ENCODE results near the gene FAHD2B.
"Not testable (repeated sequence)": the region's sequence is repeated elsewhere in the genome, so short reads cannot be mapped to it uniquely, and the experiment has no call there.

FAHD2B gene, protein sequence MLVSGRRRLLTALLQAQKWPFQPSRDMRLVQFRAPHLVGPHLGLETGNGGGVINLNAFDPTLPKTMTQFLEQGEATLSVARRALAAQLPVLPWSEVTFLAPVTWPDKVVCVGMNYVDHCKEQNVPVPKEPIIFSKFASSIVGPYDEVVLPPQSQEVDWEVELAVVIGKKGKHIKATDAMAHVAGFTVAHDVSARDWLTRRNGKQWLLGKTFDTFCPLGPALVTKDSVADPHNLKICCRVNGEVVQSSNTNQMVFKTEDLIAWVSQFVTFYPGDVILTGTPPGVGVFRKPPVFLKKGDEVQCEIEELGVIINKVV

DNA sequence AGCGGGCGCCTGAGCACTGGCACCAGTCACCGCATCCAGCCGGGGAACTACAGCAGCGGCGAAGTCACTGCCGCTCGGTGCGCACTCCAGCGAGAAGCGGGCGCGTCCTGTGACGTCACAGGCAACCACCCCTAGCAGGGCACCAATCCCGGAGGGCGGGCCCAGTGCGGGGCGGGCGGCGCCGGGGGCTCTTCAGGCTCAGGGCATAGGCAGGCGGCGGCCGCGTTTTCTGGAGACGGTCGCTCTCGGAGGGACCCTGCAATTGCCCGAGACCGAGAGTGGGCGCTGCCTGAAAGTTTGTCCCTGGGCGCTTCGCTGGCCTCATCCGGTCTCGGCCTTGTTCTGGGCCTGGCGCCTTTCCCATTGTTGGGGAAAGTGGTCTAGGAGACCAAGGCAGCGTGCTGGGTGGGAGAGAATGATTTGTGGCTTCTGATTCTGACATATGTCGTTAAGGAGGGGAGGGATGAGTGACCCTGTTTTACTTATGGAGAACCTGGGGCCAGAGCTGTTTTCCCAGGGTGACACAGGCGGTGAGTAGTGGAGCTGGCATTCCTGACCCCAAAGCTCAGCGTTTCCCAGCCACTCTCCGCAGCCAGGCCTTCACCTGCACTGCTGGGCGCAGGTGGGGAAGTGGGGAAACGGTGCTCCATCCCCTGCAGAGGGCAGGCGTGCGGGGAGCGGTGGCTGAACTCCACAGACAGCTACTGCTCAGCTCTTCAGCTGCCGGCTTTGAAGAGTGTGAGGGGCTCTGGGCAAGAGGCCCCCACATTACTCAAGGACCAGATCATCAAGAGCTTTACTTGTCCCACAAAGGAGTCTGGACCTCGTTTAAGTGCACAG is at the start of gene FAHD2B:
FAHD2B (minus strand) TSS at position 111 of the 840 bp plus-strand sequence. CDS start 3,176 bp downstream, outside the sequence.
- peak within 1 kb of the TSS; percentile 30 for H3K4me3 ChIP-seq (replicated peaks; ENCODE audit: low read depth, low read length)
- not testable (repeated sequence) for DNase-seq (ENCODE audit: extremely low read depth, low read depth)

DNA sequence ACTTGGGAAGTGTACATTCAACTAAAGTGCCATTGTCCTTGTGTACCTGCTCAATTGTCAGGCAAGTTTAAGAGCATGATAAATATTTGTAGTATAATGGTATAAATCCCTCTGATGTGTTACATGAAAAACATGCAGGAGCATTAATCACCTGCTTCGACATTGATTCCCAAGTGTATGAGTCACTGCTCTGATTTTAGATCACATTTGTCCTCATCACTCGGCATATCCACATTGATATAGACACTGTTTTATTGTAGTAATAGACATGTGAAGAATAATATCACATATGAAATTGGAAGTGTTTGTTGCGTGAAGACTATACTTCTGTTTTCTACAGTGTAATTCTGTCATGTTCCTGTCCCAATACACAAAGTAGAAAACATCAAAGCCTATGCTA is 49.3 kb upstream of the FAHD2B start:
- DNase-seq (ENCODE audit: extremely low read depth, low read depth); H3K4me3 ChIP-seq (replicated peaks; ENCODE audit: low read depth, low read length): not testable (repeated sequence)

GRCh38 chr2:97129090-97129489 is 34.4 kb upstream of the FAHD2B start:
- DNase-seq (ENCODE audit: extremely low read depth, low read depth); H3K4me3 ChIP-seq (replicated peaks; ENCODE audit: low read depth, low read length): not testable (repeated sequence)

DNA sequence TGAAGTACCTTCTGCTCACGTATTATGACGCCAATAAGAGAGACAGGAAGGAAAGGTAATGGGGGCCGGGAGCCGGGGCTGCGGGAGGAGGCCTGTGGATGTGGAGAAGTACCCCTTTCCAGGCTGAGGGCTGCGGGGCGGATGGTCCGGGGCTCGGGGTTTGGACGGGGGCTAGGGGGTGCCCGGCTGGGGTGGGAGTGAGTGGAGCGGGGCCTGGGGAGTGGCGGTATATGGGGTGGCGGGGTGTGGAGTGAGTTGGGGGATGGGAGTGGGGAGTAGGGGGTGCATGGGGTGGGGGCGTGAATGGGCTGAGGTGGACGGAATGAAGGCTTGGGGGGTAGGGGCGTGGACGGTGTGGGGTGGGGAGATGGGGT is 19.2 kb upstream of the FAHD2B start:
- H3K4me3 ChIP-seq (replicated peaks; ENCODE audit: low read depth, low read length) = peak overlapping the region; percentile 55
- DNase-seq (ENCODE audit: extremely low read depth, low read depth) = not testable (repeated sequence)

- TF ChIP-seq CTCF (IDR thresholded peaks at IDR 0.05; ENCODE audit: low read depth, low read length, missing control alignments) = peak; percentile 49
- peak within 1 kb of the TSS; percentile 55 for H3K4me3 ChIP-seq (replicated peaks; ENCODE audit: low read depth, low read length)
- DNase-seq (ENCODE audit: extremely low read depth, low read depth) = peak; percentile 12
These were observed 18.6 kb upstream of the FAHD2B start, which contains the start of gene ANKRD36 for GRCh38 chr2:97113050-97113881. ANKRD36 (plus strand) TSS chr2:97113153; CDS start chr2:97113740, 587 bp downstream.

- peak overlapping the region; percentile 55 for H3K4me3 ChIP-seq (replicated peaks; ENCODE audit: low read depth, low read length)
- peak; percentile 2 for DNase-seq (ENCODE audit: extremely low read depth, low read depth)
- peak; percentile 59 for TF ChIP-seq CTCF (IDR thresholded peaks at IDR 0.05; ENCODE audit: low read depth, low read length, missing control alignments)
These were observed 17.8 kb upstream of the FAHD2B start for GRCh38 chr2:97112320-97113049.

GRCh38 chr2:97111246-97111645 is 16.6 kb upstream of the FAHD2B start:
- not testable (repeated sequence) for DNase-seq (ENCODE audit: extremely low read depth, low read depth); H3K4me3 ChIP-seq (replicated peaks; ENCODE audit: low read depth, low read length)

- not testable (repeated sequence) for H3K4me3 ChIP-seq (replicated peaks; ENCODE audit: low read depth, low read length); DNase-seq (ENCODE audit: extremely low read depth, low read depth)
These were observed 12.2 kb upstream of the FAHD2B start for GRCh38 chr2:97106878-97107277.

- DNase-seq (ENCODE audit: extremely low read depth, low read depth); H3K4me3 ChIP-seq (replicated peaks; ENCODE audit: low read depth, low read length): not testable (repeated sequence)
These were observed 4.2 kb upstream of the FAHD2B start for GRCh38 chr2:97098786-97099372.

GRCh38 chr2:97095661-97096060 is 979 bp upstream of the FAHD2B start:
- H3K4me3 ChIP-seq (replicated peaks; ENCODE audit: low read depth, low read length) = peak overlapping the region; percentile 30; the same call in 1 of the 2 replicates
- TF ChIP-seq CTCF (IDR thresholded peaks at IDR 0.05; ENCODE audit: low read depth, low read length, missing control alignments) = no peak
- DNase-seq (ENCODE audit: extremely low read depth, low read depth) = no peak

DNA sequence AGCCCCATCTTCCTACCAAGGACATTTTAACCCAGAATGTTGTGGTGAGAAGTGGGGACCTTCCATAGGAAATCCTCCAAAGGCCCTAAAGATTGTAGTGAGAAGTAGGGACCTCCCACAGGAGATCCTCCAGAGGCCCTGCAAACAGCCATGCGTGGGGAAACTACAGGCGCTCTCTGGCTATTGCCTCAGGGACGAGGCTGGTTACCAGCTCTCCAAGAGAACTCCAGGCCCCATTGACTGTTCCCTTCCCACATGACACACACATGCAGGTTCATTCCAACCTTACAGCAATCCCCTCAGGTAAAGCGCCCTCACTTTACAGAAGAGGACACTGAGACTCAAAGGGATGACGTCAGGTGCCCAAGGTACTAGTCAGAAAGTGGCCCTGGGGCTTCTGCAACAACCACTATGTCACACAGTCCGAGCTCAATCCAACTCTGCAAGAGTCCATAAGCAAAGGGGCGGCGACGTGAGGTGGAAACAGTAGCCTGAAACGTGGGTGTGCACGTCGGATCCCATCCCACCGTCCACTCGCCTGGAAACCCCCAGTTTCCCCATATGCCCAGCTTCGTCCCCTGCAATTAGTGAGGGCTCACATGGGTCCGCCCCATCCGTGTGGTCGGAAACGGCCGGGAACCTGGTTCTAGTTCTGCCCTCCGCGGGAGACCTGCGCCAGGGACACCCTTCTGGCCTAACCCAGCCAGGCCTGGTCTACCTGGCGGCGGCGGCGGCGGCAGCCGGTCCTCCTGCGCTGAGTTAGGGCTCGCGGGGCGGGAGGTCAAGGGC is 505 bp downstream of the FAHD2B start:
- H3K4me3 ChIP-seq (replicated peaks; ENCODE audit: low read depth, low read length) = peak overlapping the region; percentile 30
- DNase-seq (ENCODE audit: extremely low read depth, low read depth) = not testable (repeated sequence)

- not testable (repeated sequence) for H3K4me3 ChIP-seq (replicated peaks; ENCODE audit: low read depth, low read length); DNase-seq (ENCODE audit: extremely low read depth, low read depth)
These were observed 1.7 kb downstream of the FAHD2B start for GRCh38 chr2:97092946-97093345.
